Activated naive CD8-positive, alpha-beta T cell treated with anti-CD3 and anti-CD28 coated beads, Interleukin-2, amount 50 U/mL, for 16 hours (primary cell): ENCODE measurements around the gene KRT34.
"Not testable (repeated sequence)": the region's sequence is repeated elsewhere in the genome, so short reads cannot be mapped to it uniquely, and the experiment has no call there.

Experiments used
- DNase-seq: peaks from one replicate; pipeline ENCODE4 v3.0.0-alpha.2; 2020; ENCODE audit warnings: low read depth, low spot score

Gene KRT34

DNA sequence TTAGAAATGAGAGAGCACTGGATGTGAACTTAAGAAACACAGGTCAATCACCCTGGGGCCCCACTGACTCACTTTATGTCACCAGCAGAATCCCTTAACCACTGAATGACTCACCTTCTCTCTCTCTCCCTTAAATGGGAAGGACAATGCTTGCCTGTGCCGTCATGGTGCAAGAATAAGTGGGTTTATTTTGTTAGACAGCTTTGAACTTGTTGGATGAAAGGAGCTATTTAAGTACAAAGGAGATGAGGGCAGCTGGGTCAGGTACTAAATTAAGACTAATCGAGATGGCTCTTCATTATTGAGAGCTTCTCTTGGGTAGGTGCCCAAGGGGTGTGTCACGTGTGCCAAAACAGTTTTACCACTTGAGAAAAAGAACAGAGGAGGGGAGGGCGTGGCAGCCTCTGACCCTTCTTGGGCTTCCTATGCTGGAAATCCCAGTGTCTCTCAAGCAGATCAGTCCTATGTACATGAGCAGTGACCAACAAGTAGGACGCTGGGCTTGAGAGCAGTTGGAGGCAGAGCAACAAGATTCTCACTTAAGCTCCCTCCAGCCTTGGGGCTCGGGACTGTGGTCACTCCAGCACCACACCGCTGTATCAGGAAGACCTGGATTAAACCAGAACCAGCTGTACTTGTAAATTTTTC, 22.0 kb upstream of the KRT34 start:
- no peak for DNase-seq

DNA sequence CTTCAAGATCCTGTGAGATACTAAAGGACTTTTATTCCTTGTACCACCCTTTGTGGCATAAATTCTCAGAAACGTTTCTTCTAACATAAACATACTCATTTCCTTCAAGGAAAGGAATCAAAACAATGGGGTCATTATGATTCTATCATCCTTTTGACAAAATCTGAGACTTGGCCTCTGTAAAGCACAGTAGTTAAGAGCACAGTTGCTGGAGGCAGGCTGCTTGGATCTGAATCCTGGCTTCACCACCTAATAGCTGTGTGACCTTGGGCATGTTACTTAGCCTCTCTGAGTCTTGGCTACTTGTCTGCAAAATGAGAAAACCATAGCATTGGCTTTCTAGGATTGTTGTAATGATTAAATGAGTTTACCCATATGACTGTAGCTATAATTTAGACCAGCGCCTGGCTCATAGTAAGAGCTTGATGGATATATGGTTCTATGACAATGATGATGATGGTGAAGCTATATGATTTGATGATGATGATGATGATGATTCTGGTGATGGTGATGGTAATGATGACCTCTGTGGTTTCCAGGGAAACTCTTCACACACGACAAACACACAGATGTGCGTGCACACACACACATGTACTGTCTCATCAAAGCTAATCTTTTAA, 21.4 kb upstream of the KRT34 start:
- no peak for DNase-seq

- DNase-seq, result no peak
Measured at GRCh38 chr17:41402161-41402560, 20.1 kb upstream of the KRT34 start.

GRCh38 chr17:41396996-41397660, 15.0 kb upstream of the KRT34 start, which contains the start of gene KRT31:
KRT31 (minus strand) TSS chr17:41397608; CDS start chr17:41397539, 69 bp downstream.
- no peak for DNase-seq

GRCh38 chr17:41396340-41396739, 14.2 kb upstream of the KRT34 start:
- no peak for DNase-seq

GRCh38 chr17:41395611-41396010, 13.5 kb upstream of the KRT34 start:
- no peak for DNase-seq

GRCh38 chr17:41395044-41395443, 12.9 kb upstream of the KRT34 start:
- not testable (repeated sequence) for DNase-seq

- no peak for DNase-seq
Measured at GRCh38 chr17:41394254-41394996, 12.3 kb upstream of the KRT34 start.

GRCh38 chr17:41393826-41394225, 11.7 kb upstream of the KRT34 start:
- no peak for DNase-seq

- no peak for DNase-seq
Measured at GRCh38 chr17:41393294-41393693, 11.2 kb upstream of the KRT34 start.

DNA sequence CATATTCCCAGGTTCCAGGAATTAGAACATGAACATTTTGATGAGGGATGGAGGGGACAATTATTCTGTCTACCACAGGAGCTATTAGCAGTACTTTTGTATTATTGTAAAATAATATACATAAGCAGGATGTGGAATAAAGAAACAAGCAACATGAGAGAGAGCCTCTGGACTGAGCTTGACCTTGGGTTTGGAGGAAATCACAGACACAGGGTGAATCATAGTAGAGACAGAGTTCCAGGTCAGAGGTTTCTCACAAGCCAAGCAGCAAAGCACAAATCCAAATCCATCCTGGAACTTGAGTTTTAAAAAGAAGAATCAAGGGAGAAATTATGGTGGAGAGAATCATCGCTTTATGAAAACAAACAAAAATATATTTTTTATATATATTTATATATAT, 10.2 kb upstream of the KRT34 start:
- DNase-seq, result no peak

DNA sequence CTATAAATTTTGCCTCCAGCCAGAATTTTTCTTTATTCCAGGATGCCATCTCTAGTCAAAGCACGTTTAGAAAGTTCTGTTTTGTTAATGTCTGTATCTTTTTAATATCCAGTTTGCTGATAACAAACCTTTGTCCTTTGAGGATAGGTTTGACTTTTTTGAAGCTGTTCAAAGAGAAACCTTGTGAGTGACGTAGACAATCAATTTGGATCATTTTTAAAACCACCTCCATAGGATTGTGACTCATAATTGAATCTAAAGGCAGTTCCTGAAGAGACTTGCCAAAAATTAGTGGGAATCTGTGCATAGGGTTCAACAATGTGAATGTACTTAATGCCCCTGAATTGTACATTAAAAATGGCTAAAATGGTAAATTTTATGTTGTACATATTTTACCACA, 9.4 kb upstream of the KRT34 start:
- no peak for DNase-seq

GRCh38 chr17:41390411-41390938, 8.4 kb upstream of the KRT34 start:
- no peak for DNase-seq

- DNase-seq, result no peak
Measured at GRCh38 chr17:41387670-41388069, 5.6 kb upstream of the KRT34 start.

DNA sequence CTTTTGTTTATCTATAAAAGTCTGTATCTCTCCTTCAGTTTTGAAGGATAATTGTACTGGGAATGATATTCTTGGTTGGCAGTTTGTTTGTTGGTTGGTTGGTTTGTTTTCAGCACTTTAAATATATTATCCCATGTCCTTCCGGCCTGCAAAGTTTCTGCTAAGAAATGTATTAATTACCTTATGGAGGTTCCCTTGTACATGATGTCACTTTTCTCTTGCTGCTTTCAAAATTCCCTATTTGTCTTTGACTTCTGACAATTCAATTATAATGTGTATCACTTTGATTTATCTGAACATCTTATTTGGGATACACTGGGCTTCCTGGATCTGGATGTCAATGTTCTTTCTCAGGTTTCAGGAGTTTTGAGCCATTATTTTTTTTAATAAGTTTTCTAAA, 4.1 kb upstream of the KRT34 start:
- no peak for DNase-seq

DNA sequence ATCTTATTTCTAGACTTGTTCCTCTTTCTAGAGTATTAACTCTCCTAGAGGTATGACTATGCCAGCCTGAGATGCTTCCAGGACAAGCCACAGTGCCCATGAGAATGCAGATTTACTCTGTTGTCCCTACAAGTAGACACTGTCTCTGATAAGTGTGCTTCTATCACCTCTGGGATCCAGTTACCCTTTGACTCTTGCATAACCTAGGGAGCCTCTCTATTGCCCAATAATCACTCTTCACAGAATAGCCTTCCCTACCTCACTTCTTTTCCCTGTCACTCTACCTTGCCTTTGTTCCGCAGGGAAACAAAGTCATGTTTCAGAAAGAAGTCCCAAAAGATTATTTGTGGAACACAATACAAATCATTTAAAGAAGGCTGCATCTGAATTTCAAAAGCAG, 1.6 kb upstream of the KRT34 start:
- DNase-seq, result no peak

GRCh38 chr17:41382394-41382793, 288 bp upstream of the KRT34 start:
- no peak for DNase-seq

- DNase-seq, result not testable (repeated sequence)
Measured at GRCh38 chr17:41380091-41380490, 2.0 kb downstream of the KRT34 start.

DNA sequence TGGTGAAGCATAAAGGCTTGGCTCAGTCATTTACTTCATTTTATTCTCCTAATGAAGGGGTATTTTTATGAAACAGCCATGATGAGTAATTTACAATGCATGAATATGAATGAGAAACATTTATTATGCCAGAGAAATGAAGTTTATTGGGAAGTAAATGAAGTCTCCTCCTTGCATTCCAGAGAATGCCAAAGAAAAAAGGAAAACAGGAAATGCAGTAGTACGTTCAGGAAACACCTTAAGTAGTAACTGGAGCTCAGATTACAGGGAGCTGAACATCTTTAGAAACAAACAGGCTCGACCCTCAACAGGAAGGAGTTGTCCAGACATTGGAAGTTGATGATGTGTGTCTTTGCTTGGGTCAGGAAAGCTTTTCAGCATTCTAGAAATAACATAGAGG, 4.6 kb downstream of the KRT34 start:
- no peak for DNase-seq

GRCh38 chr17:41369713-41370112, 12.4 kb downstream of the KRT34 start, which contains the start of gene KRT33B:
KRT33B (minus strand) TSS chr17:41369813; CDS start chr17:41369750, 63 bp downstream.
- no peak for DNase-seq

GRCh38 chr17:41369023-41369422, 13.1 kb downstream of the KRT34 start:
- no peak for DNase-seq
